A549 (cell line): ENCODE measurements around the gene TCF7L1. TPM values are rescaled to one million over a fixed set of nuclear protein-coding genes. Genes with fewer than 3 reads are reported as not detected.

Experiments used
- ATAC-seq, 2 experiments: fragments of 200-7000 bp in 1 of 2; fragments of >200 bp in 1 of 2; cut with Nextera tagmentation in 1 of 2; cut with Tn5 transposase in 1 of 2; 3 replicates each; pipeline versions ENCODE4 v1.8.0 to v1.9.1; 2018 to 2020; ENCODE audit warnings: mild to moderate bottlenecking in 1 of 2, moderate library complexity in 1 of 2
- CTCF ChIA-PET: fragments of 300-600 bp; sonication (Branson Sonifier 250); formaldehyde crosslinking; extraction: SDS; loops from one replicate; lab custom pipeline; 2021; ENCODE audit warnings: antibody characterized with exemption, inconsistent platforms; lab: Yijun Ruan, JAX
- POLR2A ChIA-PET: fragments of 350-600 bp; formaldehyde crosslinking; extraction: SDS; loops from one replicate; lab custom pipeline; 2021; ENCODE audit warnings: antibody characterized with exemption, inconsistent platforms; lab: Yijun Ruan, JAX
- DNase-seq, 2 experiments: peaks; one replicate each; pipeline versions ENCODE4 v3.0.0 to v3.0.0-alpha.2; 2011 to 2016; ENCODE audit warnings: low read depth in 1 of 2, low spot score in 1 of 2
- FAIRE-seq: peaks from 2 replicates; lab custom pipeline; 2011; peaks lifted over from hg19 to GRCh38; lab: Jason Lieb, UNC
- H3K27ac ChIP-seq, 2 experiments: fragments of >200 bp; sonication (Bioruptor Twin); formaldehyde crosslinking; 3 replicates each; pipeline ENCODE4 v1.5.1; 2016 to 2017
- H3K4me1 ChIP-seq: fragments of >200 bp; sonication (Bioruptor Twin); formaldehyde crosslinking; 3 replicates; pipeline ENCODE4 v1.6.1; 2016
- H3K4me2 ChIP-seq: fragments of >200 bp; sonication (Bioruptor Twin); formaldehyde crosslinking; 3 replicates; pipeline ENCODE4 v1.6.1; 2016
- H3K4me3 ChIP-seq: fragments of >200 bp; sonication (Bioruptor Twin); formaldehyde crosslinking; 3 replicates; pipeline ENCODE4 v1.5.1; 2016
- H3K9me3 ChIP-seq: fragments of >200 bp; sonication (Bioruptor Twin); formaldehyde crosslinking; 3 replicates; pipeline ENCODE4 v1.6.1; 2016
- CBX2 ChIP-seq: fragments of 200-600 bp; sonication (generic); IDR thresholded peaks from 2 replicates; pipeline ENCODE4 v1.6.1; 2016; ENCODE audit warnings: low read depth, mild to moderate bottlenecking, borderline replicate concordance
- CBX8 ChIP-seq: fragments of 200-600 bp; sonication (generic); IDR thresholded peaks from 2 replicates; pipeline ENCODE4 v1.6.1; 2016
- CHD4 ChIP-seq: fragments of 200-600 bp; sonication (generic); IDR thresholded peaks from 2 replicates; pipeline ENCODE4 v1.6.1; 2016; ENCODE audit warnings: antibody characterized with exemption, mild to moderate bottlenecking, borderline replicate concordance
- CTCF ChIP-seq: fragments of >200 bp; sonication (Bioruptor Twin); formaldehyde crosslinking; IDR thresholded peaks from 3 replicates; pipeline ENCODE4 v1.5.1; 2016
- EHMT2 ChIP-seq: fragments of 200-600 bp; sonication (generic); IDR thresholded peaks from 2 replicates; pipeline ENCODE4 v1.6.1; 2016; ENCODE audit warnings: antibody characterized with exemption, low read depth, mild to moderate bottlenecking, moderate library complexity
- ELK1 ChIP-seq: fragments of 150-350 bp; IDR thresholded peaks from 2 replicates; pipeline ENCODE4 v1.6.1; 2014; ENCODE audit warnings: low read depth, mild to moderate bottlenecking, low read length
- EP300 ChIP-seq, 2 experiments: fragments of >200 bp; sonication (Bioruptor Twin); formaldehyde crosslinking; IDR thresholded peaks; 2 replicates in 1 of 2; 3 replicates in 1 of 2; pipeline ENCODE4 v1.6.1; 2016 to 2017
- FOXS1 ChIP-seq: fragments of 250-450 bp; sonication (Bioruptor Pico); IDR thresholded peaks from 2 replicates; pipeline ENCODE4 v1.5.0; 2020; ENCODE audit warnings: mild to moderate bottlenecking, moderate library complexity
- HOXB13 ChIP-seq: fragments of 250-450 bp; sonication (Bioruptor Pico); IDR thresholded peaks from 2 replicates; pipeline ENCODE4 v1.5.0; 2020; ENCODE audit warnings: low read depth, mild to moderate bottlenecking, moderate library complexity
- JUNB ChIP-seq: fragments of >200 bp; sonication (Bioruptor Twin); formaldehyde crosslinking; IDR thresholded peaks from 2 replicates; pipeline ENCODE4 v1.6.1; 2016
- KDM1A ChIP-seq: fragments of 200-600 bp; sonication (generic); IDR thresholded peaks from 2 replicates; pipeline ENCODE4 v1.6.1; 2016; ENCODE audit warnings: low read depth, mild to moderate bottlenecking
- MAFK ChIP-seq: fragments of 450-650 bp; IDR thresholded peaks from 2 replicates; pipeline ENCODE4 v1.6.1; 2014; ENCODE audit not compliant: partially characterized antibody
- MYC ChIP-seq: IDR thresholded peaks from 2 replicates; pipeline ENCODE4 v1.6.1; 2012; ENCODE audit warnings: mild to moderate bottlenecking, inconsistent platforms, low read length, improper control_type of control experiment, borderline replicate concordance
- NFE2L2 ChIP-seq: fragments of 150-350 bp; conservative IDR thresholded peaks from 2 replicates; pipeline ENCODE4 v1.6.1; 2014; ENCODE audit warnings: low read length
- PBX3 ChIP-seq: IDR thresholded peaks from 2 replicates; pipeline ENCODE4 v1.6.1; 2012
- POLR2AphosphoS2 ChIP-seq: conservative IDR thresholded peaks from 2 replicates; pipeline ENCODE4 v1.6.1; 2012; ENCODE audit warnings: low read length, improper control_type of control experiment, inconsistent platforms
- RARB ChIP-seq: fragments of 250-450 bp; sonication (Bioruptor Pico); IDR thresholded peaks from 2 replicates; pipeline ENCODE4 v1.8.0; 2021; ENCODE audit warnings: mild to moderate bottlenecking, moderate library complexity
- RCOR1 ChIP-seq: fragments of 150-350 bp; IDR thresholded peaks from 2 replicates; pipeline ENCODE4 v1.6.1; 2014; ENCODE audit warnings: antibody characterized with exemption, low read length, low read depth
- REST ChIP-seq: fragments of 200-600 bp; sonication (generic); IDR thresholded peaks from 2 replicates; pipeline ENCODE4 v1.6.1; 2016; ENCODE audit warnings: antibody characterized with exemption, mild to moderate bottlenecking, moderate library complexity
- RNF2 ChIP-seq: fragments of 200-600 bp; sonication (generic); IDR thresholded peaks from 2 replicates; pipeline ENCODE4 v1.6.1; 2016; ENCODE audit warnings: low read depth, mild to moderate bottlenecking, antibody characterized with exemption, moderate library complexity, borderline replicate concordance
- SREBF2 ChIP-seq: fragments of 450-650 bp; IDR thresholded peaks from 2 replicates; pipeline ENCODE4 v1.6.1; 2014; ENCODE audit warnings: mild to moderate bottlenecking, moderate library complexity
- TP53 ChIP-seq: fragments of 250-450 bp; sonication (Bioruptor Pico); IDR thresholded peaks from 2 replicates; pipeline ENCODE4 v1.5.0; 2021; ENCODE audit warnings: mild to moderate bottlenecking, moderate library complexity
- WGBS: methylation state at CpG from one replicate; pipeline ENCODE4 v1.1.6; 2017; ENCODE audit errors: missing lambda C conversion rate; 5-methylcytosine and 5-hydroxymethylcytosine counted together
- polyA plus RNA-seq, 4 experiments: library from polyadenylated mRNA; depleted of rRNA in 3 of 4; stranded (reverse); fragments of >200 nt; fragmentation: RNase III in 1 of 4; extraction: RNeasy Plus Mini Kit Qiagen cat#74134 plus additional on column Dnase treatment in 1 of 4; gene quantifications; 2 replicates in 3 of 4; 3 replicates in 1 of 4; pipeline ENCODE4 v1.2.3, GENCODE V29; 2011 to 2017

TCF7L1 gene
- polyA plus RNA-seq, 2 of the 4 experiments (the other 2 are of a cell fraction): 0.68 to 4.4 TPM

GRCh38 chr2:85148190-85148589 lies 15.0 kb downstream of the TCF7L1 start:
- ChIA-PET CTCF (no interaction called here), POLR2A (no interaction called here)

GRCh38 chr2:85151026-85151425 lies 17.8 kb downstream of the TCF7L1 start:
- no peak overlapping the region for H3K4me2 ChIP-seq
- no peaks in the 10 kb centered on the region for H3K9me3 ChIP-seq
- no peaks in the 10 kb centered on the region for H3K4me1 ChIP-seq
- POLR2A ChIA-PET: no interaction called here
- 86% methylated on average over 1 of the region's 1 CpG for WGBS
- H3K4me3 ChIP-seq: no peak overlapping the region
- H3K27ac ChIP-seq: no peak overlapping the region
- DNase-seq (no peak), FAIRE-seq (no peak), ATAC-seq (no peak)
- CTCF ChIA-PET: interaction anchor here (1.1 to 1.8 kb wide), 4 partner anchors 11 to 147 kb away, joined by 3 to 6 read pairs (median 5); no protein-coding TSS in a partner anchor
- TF ChIP-seq EHMT2: no peak
- no peak for TF ChIP-seq MYC
- no peak for TF ChIP-seq NFE2L2
- TF ChIP-seq POLR2AphosphoS2: no peak
- TF ChIP-seq JUNB: no peak

More at GRCh38 chr2:85148190-85148589, 15.0 kb downstream of the TCF7L1 start:
- no peak overlapping the region for H3K4me3 ChIP-seq
- no peak for FAIRE-seq
- TF ChIP-seq CTCF (0 out of 3 replicates have a peak, but pooled peaks have one; percentile 8), POLR2AphosphoS2 (no peak)
- WGBS: 47% methylated on average over 2 of the region's 2 CpGs
- no peak overlapping the region for H3K4me2 ChIP-seq
- no peak overlapping the region for H3K27ac ChIP-seq
- H3K4me1 ChIP-seq: no peaks in the 10 kb centered on the region
- no peaks in the 10 kb centered on the region for H3K9me3 ChIP-seq
- no peak for DNase-seq
- no peak; a peak in 1 of 6 replicates for ATAC-seq

- Histone ChIP-seq H3K4me3 (no peak overlapping the region), H3K4me1 (no peaks in the 10 kb centered on the region), H3K4me2 (no peak overlapping the region), H3K27ac (no peak overlapping the region), H3K9me3 (no peaks in the 10 kb centered on the region)
- no peak for TF ChIP-seq CHD4
- no peak for TF ChIP-seq NFE2L2
- no peak for TF ChIP-seq TP53 (CRISPR knock-in tag)
- TF ChIP-seq CBX2: no peak
- FAIRE-seq (no peak), ATAC-seq (no peak), DNase-seq (no peak)
- WGBS: 79% methylated on average over 2 of the region's 2 CpGs
- CTCF ChIA-PET: interaction anchor here (0.7 to 1.8 kb wide), 2 partner anchors 132 to 154 kb away, joined by 3 to 5 read pairs; no protein-coding TSS in a partner anchor
- POLR2A ChIA-PET: no interaction called here
These were observed 19.7 kb downstream of the TCF7L1 start for GRCh38 chr2:85152895-85153294.

GRCh38 chr2:85154048-85154753 lies 21.0 kb downstream of the TCF7L1 start:
- Histone ChIP-seq H3K4me3 (no peak overlapping the region), H3K27ac (no peak overlapping the region), H3K4me1 (no peaks in the 10 kb centered on the region), H3K4me2 (no peak overlapping the region), H3K9me3 (no peaks in the 10 kb centered on the region)
- DNase-seq (no peak), FAIRE-seq (no peak), ATAC-seq (no peak)
- ChIA-PET POLR2A (no interaction called here), CTCF (interaction anchor here (0.6 to 1.9 kb wide), 4 partner anchors 11 to 107 kb away, joined by 3 to 5 read pairs (median 4); no protein-coding TSS in a partner anchor)
- WGBS: 77% methylated on average over 7 of the region's 7 CpGs
- no peak for TF ChIP-seq RARB (CRISPR knock-in tag)
- TF ChIP-seq EHMT2: no peak
- no peak for TF ChIP-seq EP300 (IDR thresholded peaks at IDR 0.05)
- no peak for TF ChIP-seq CHD4
- no peak for TF ChIP-seq REST
- no peak for TF ChIP-seq SREBF2
- no peak for TF ChIP-seq CBX8
- no peak for TF ChIP-seq MAFK
- TF ChIP-seq ELK1: no peak
- no peak for TF ChIP-seq RCOR1
- no peak for TF ChIP-seq FOXS1 (CRISPR knock-in tag)
- TF ChIP-seq PBX3: no peak
- TF ChIP-seq HOXB13 (CRISPR knock-in tag): no peak
- TF ChIP-seq KDM1A: no peak
- no peak for TF ChIP-seq RNF2
